GM19025 (cell line): ENCODE results near the gene SCRN3.

ENCODE experiments used
- ATAC-seq: cut with Tn5 transposase; IDR thresholded peaks from one replicate; pipeline ENCODE4 v1.9.1; 2021; ENCODE audit warnings: mild to moderate bottlenecking, low read depth, moderate library complexity; ENCODE audit not compliant: unreplicated experiment

Gene SCRN3

DNA sequence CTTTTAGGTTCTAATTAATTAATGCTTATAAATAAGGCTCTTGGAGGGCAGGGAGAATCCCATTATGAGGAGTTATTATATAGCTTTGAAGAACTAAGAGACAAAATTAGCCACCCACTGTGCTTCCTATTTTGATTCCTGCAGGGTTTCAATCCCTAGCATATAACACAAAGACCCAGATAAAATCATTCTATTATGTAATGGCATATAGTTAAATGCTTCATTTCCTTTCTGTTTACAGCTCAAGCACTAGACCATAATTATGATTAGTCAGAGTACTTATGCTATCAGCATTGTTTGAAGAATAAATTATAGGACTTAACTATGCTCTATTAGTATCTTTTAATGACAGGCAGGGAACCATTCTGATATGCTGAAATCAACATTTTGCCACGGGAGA lies 82.2 kb downstream of the SCRN3 start:
- no peak for ATAC-seq
